HG03045 (cell line): ENCODE results near the gene ORAI3.

ENCODE experiments used
- ATAC-seq: cut with Tn5 transposase; IDR thresholded peaks from one replicate; pipeline ENCODE4 v1.9.1; 2021; ENCODE audit warnings: mild to moderate bottlenecking, moderate library complexity; ENCODE audit not compliant: unreplicated experiment

The ORAI3 gene

GRCh38 chr16:30946671-30947540, 2.0 kb upstream of the ORAI3 start:
- ATAC-seq, result no peak

GRCh38 chr16:30947541-30947858, 1.4 kb upstream of the ORAI3 start:
- ATAC-seq, result no peak

GRCh38 chr16:30947859-30948666, 805 bp upstream of the ORAI3 start:
- ATAC-seq, result peak; percentile 12

- no peak for ATAC-seq
Observed at GRCh38 chr16:30949650-30950515, 1.0 kb downstream of the ORAI3 start.

DNA sequence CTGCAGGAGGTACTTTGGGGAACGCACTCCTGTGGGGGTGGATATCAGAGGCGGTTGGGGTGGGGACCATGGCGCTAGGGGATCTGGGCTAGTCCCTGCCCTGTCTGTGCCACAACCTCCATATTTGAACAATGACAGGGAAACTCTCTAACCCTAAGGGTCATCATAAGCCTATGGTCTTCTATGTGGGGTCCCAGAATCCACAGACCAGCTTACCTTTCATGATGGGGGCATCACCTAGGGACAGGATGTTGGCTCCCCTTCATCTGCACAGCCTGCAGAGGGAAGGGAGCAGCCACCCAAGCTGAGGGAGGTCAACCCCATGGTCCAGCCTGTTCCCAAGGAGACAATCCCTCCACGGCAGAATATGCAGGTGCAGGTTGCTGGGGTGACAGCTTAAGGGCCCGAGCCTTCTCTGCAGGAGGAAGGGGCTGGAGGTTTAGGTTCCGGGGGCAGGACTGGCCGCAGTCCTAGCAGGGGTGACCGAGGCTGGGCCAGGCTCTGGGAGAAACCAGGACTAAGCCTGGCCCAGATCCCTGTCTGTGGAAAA, 1.7 kb downstream of the ORAI3 start:
- ATAC-seq, result no peak

DNA sequence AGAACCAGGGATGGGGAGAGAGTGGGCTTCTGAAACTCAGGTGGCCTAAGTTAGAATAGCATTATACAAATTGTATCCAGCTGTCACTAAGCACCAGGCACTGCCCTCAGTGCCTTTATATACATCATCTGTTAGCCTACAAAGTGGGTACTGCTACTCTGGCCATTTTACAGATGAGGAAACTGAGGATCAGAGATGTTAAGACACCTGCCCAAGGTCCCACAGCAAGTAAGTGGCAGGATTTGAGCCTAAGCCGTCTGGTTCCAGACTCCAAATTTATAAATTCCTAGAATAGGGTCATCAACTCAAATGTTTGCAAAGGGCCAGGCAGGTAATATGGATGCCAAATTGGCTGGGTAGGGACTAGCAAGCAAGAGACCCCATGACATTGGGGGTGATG, 2.3 kb downstream of the ORAI3 start:
- no peak for ATAC-seq

- no peak for ATAC-seq
Observed at GRCh38 chr16:30951750-30952149, 2.9 kb downstream of the ORAI3 start.

GRCh38 chr16:30953111-30953510, 4.2 kb downstream of the ORAI3 start:
- ATAC-seq, result no peak

GRCh38 chr16:30953511-30954124, 4.8 kb downstream of the ORAI3 start:
- no peak for ATAC-seq

DNA sequence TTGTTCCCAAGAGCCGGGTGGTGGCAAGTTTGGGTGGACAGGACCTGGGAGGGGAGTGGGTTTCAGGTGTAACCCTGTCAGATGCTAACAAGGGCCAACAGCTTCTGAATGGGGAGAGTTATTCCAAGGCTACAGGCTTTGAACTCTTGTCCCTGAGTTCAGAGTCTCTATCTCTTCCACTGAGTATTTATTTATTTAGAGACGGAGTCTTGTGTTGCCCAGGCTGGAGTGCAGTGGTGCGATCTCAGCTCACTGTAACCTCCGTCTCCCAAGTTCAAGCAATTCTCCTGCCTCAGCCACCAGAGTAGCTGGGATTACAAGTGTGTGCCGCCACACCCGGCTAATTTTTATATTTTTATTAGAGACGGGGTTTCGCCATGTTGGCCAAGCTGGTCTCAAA, 6.1 kb downstream of the ORAI3 start:
- no peak for ATAC-seq

DNA sequence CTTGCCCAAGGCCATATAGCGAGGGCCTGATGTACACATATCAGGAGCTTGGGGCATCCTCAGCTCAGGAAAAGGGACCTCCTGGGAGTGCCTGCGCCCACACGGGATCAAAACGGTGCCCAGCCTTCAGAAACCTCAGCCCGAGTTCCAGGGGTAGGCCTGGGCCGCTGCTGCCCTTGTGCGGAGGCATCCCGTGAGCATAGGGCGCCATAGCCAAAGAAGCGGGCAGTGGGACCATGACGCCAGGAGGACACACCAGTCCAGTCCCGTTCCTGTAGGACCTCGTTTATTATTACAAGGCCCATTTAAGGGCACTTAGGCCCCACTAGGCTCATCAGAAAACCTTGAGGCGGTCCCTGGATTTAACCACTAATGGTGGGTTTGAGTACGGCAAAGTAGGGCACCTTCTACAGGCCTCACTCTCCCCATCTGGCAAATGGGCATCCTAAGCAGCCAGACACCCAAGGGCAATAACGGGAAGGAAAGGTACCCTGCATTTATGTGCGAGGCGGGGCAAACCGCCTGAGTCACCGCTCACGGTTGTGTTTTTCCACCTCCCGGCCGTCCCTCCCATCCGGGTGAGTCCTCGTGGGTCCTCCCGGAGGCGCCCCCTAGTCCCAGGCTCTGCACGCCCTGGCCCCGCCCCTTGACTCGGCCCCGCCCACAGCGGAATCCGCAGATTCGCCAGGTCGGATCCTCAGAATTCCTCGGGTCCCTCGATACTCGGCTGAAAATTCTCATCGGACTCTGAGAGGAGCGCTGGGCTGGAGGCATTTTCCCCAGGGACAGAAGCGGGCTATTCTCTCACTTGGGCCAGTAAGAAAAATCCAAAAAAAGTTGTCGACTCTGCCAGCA, 8.0 kb downstream of the ORAI3 start:
- ATAC-seq, result peak; percentile 46

- ATAC-seq, result peak; percentile 68
Observed at GRCh38 chr16:30957456-30958174, 8.7 kb downstream of the ORAI3 start, which contains the start of gene SETD1A. Gene SETD1A, plus strand, starts transcription at chr16:30957754. Its CDS starts 978 bp downstream, at chr16:30958732.

DNA sequence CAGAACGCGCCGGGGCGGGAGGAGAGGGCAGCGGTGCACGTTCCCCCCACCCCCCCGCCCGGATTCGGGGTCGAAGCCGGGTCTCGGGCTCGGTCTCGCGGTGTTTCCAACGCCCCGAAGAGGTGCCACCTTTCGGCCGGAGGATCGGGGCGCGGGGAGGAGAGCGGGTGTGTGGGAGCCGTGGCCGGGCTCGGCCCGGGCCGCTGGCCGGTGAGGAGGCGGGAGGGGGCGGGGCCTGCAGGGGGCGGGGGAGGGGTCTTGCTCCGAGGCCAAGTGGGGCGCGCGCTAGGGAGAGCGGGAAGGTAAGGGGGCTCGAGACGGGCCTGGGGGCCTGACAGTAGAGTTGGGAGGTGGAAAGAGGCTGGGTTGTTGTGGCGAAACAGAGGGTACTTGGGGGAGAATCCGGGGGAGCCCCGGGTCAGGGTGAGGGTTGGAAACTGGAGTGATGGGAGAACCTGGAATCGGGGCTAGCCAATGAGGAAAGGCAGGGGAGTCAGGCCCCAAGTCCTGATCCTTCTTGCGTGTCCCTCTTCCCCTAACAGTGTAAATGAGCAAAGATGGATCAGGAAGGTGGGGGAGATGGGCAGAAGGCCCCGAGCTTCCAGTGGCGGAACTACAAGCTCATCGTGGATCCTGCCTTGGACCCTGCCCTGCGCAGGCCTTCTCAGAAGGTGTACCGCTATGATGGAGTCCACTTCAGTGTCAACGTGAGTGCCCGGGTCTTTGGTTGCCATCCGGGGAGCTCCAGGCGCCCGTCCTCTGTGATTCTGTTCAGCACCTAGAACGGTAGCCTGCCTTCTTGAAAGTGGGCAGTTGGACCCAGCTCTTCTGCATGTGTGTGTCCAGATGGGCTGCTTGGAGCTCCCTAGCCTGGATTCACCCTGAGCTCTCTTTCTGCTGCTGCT, 9.6 kb downstream of the ORAI3 start:
- peak; percentile 24 for ATAC-seq

- no peak for ATAC-seq
Observed at GRCh38 chr16:30961384-30961783, 12.5 kb downstream of the ORAI3 start.

GRCh38 chr16:30963925-30964511, 15.2 kb downstream of the ORAI3 start:
- no peak for ATAC-seq

DNA sequence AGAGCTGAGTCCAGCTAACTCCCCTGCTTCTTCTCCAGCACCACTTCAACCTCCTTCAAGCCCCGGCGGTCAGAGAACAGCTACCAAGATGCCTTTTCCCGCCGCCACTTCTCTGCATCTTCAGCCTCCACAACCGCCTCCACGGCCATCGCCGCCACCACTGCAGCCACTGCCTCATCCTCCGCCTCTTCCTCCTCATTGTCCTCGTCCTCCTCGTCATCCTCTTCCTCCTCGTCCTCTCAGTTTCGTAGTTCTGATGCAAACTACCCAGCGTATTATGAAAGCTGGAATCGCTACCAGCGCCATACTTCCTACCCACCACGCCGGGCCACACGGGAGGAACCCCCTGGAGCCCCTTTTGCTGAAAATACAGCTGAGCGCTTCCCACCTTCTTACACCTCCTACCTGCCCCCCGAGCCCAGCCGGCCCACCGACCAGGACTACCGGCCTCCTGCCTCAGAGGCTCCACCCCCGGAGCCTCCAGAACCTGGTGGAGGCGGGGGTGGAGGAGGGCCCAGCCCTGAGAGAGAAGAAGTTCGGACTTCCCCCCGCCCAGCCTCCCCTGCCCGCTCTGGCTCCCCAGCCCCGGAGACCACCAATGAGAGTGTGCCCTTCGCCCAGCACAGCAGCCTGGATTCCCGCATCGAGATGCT, 15.8 kb downstream of the ORAI3 start:
- no peak for ATAC-seq

GRCh38 chr16:30965436-30965835, 16.6 kb downstream of the ORAI3 start:
- ATAC-seq, result no peak
